ENCODE data around the gene MORC2. TPM values are rescaled to one million over a fixed set of nuclear protein-coding genes. Genes with fewer than 3 reads are reported as not detected.

The MORC2 gene
- polyA plus RNA-seq, 3 donors, result 9.1 to 20.7 (median 11.2) TPM

- WGBS, 3 donors, result 78 to 87% (median 85%) methylated on average over 23 of the region's 23 CpGs
- H3K27ac ChIP-seq (ENCODE audit: low read depth, low read length), result no peak overlapping the region
Measured at GRCh38 chr22:30893434-30894370, 74.9 kb downstream of the MORC2 start.

GRCh38 chr22:30892731-30893221 lies 75.8 kb downstream of the MORC2 start:
- WGBS, 3 donors, result 94 to 100% (median 99%) methylated on average over 5 of the region's 5 CpGs
- no peak overlapping the region for H3K27ac ChIP-seq (ENCODE audit: low read depth, low read length)

- WGBS, 3 donors, result 85 to 91% (median 90%) methylated on average over 5 to 8 of the region's 8 CpGs
- no peak overlapping the region for H3K27ac ChIP-seq (ENCODE audit: low read depth, low read length)
Measured at GRCh38 chr22:30892286-30892685, 76.3 kb downstream of the MORC2 start.

- 83 to 89% (median 85%) methylated on average over 6 of the region's 6 CpGs for WGBS, 3 donors
- no peak overlapping the region for H3K27ac ChIP-seq (ENCODE audit: low read depth, low read length)
Measured at GRCh38 chr22:30891781-30892180, 76.8 kb downstream of the MORC2 start.

- H3K27ac ChIP-seq (ENCODE audit: low read depth, low read length), result no peak overlapping the region
- WGBS, 3 donors, result 76 to 91% (median 85%) methylated on average over 7 to 8 of the region's 8 CpGs
Measured at GRCh38 chr22:30891443-30891755, 77.2 kb downstream of the MORC2 start.

- WGBS, 3 donors, result 72 to 86% (median 84%) methylated on average over 16 to 17 of the region's 17 CpGs
- H3K27ac ChIP-seq (ENCODE audit: low read depth, low read length), result no peak overlapping the region
Measured at GRCh38 chr22:30890686-30891442, 77.7 kb downstream of the MORC2 start.

GRCh38 chr22:30889996-30890480 lies 78.5 kb downstream of the MORC2 start:
- WGBS, 3 donors, result 84 to 89% (median 89%) methylated on average over 9 of the region's 9 CpGs
- no peak overlapping the region for H3K27ac ChIP-seq (ENCODE audit: low read depth, low read length)

- WGBS, 3 donors, result 88 to 93% (median 91%) methylated on average over 17 of the region's 17 CpGs
- no peak overlapping the region for H3K27ac ChIP-seq (ENCODE audit: low read depth, low read length)
Measured at GRCh38 chr22:30889268-30889995, 79.1 kb downstream of the MORC2 start.

- 86 to 99% (median 93%) methylated on average over 5 of the region's 5 CpGs for WGBS, 3 donors
- no peak overlapping the region for H3K27ac ChIP-seq (ENCODE audit: low read depth, low read length)
Measured at GRCh38 chr22:30887861-30888260, 80.7 kb downstream of the MORC2 start.

- no peak overlapping the region for H3K27ac ChIP-seq (ENCODE audit: low read depth, low read length)
- 93 to 94% (median 94%) methylated on average over 11 of the region's 11 CpGs for WGBS, 3 donors
Measured at GRCh38 chr22:30887453-30887852, 81.1 kb downstream of the MORC2 start.

GRCh38 chr22:30885591-30885990 lies 83.0 kb downstream of the MORC2 start:
- WGBS, 3 donors, result 90 to 94% (median 92%) methylated on average over 9 of the region's 9 CpGs
- H3K27ac ChIP-seq (ENCODE audit: low read depth, low read length), result no peak overlapping the region

GRCh38 chr22:30885001-30885366 lies 83.6 kb downstream of the MORC2 start:
- WGBS, 3 donors, result 83 to 87% (median 85%) methylated on average over 4 to 5 of the region's 5 CpGs
- H3K27ac ChIP-seq (ENCODE audit: low read depth, low read length), result no peak overlapping the region

GRCh38 chr22:30884211-30885000 lies 84.2 kb downstream of the MORC2 start:
- 89 to 93% (median 91%) methylated on average over 18 of the region's 18 CpGs for WGBS, 3 donors
- no peak overlapping the region for H3K27ac ChIP-seq (ENCODE audit: low read depth, low read length)

- H3K27ac ChIP-seq (ENCODE audit: low read depth, low read length), result no peak overlapping the region
- WGBS, 3 donors, result 95 to 97% (median 96%) methylated on average over 6 to 7 of the region's 7 CpGs
Measured at GRCh38 chr22:30883586-30884145, 84.9 kb downstream of the MORC2 start.

GRCh38 chr22:30882974-30883533 lies 85.5 kb downstream of the MORC2 start:
- 89 to 98% (median 95%) methylated on average over 4 of the region's 4 CpGs for WGBS, 3 donors

GRCh38 chr22:30882184-30882717 lies 86.3 kb downstream of the MORC2 start:
- H3K27ac ChIP-seq (ENCODE audit: low read depth, low read length), result no peak overlapping the region

More at GRCh38 chr22:30882974-30883533, 85.5 kb downstream of the MORC2 start:
- H3K27ac ChIP-seq (ENCODE audit: low read depth, low read length), result no peak overlapping the region

More at GRCh38 chr22:30882184-30882717, 86.3 kb downstream of the MORC2 start:
- 54 to 93% (median 83%) methylated on average over 6 of the region's 6 CpGs for WGBS, 3 donors

All from adipose tissue (tissue), 3 donors.